Prostate gland (tissue), 2 donors: ENCODE measurements around the gene KCND2.

ENCODE experiments used
- CTCF ChIP-seq, 4 experiments: fragments of 200-600 bp in 2 of 4; fragments of 450-650 bp in 2 of 4; sonication (generic) in 2 of 4; IDR thresholded peaks; 1 replicate in 3 of 4; 2 replicates in 1 of 4; pipeline ENCODE4 v1.5.1; 2016 to 2019; ENCODE audit warnings: antibody characterized with exemption in 4 of 4, mild to moderate bottlenecking in 2 of 4, moderate library complexity in 2 of 4
- POLR2A ChIP-seq: fragments of 450-650 bp; IDR thresholded peaks from one replicate; pipeline ENCODE4 v1.6.1; 2016; ENCODE audit warnings: antibody characterized with exemption, mild to moderate bottlenecking
- POLR2AphosphoS5 ChIP-seq: sonication (generic); formaldehyde crosslinking; IDR thresholded peaks from one replicate; pipeline ENCODE4 v1.6.1; 2017; ENCODE audit warnings: antibody characterized with exemption

- no peak for TF ChIP-seq POLR2AphosphoS5
- TF ChIP-seq CTCF (IDR thresholded peaks at IDR 0.05): no peak
- no peak for TF ChIP-seq POLR2A
Measured at GRCh38 chr7:120785095-120785494, 512.1 kb downstream of the KCND2 start.
